RWPE2 (cell line): Measurements from ENCODE around the gene MRFAP1.
"Not testable (repeated sequence)": the region's sequence is repeated elsewhere in the genome, so short reads cannot be mapped to it uniquely, and the experiment has no call there.

ENCODE experiments used
- ATAC-seq: fragments of 200-7000 bp; cut with Tn5 transposase; 3 replicates; pipeline ENCODE4 v1.9.1; 2021; ENCODE audit warnings: low read depth
- DNase-seq: peaks from one replicate; pipeline ENCODE4 v3.0.0-alpha.2; 2020; ENCODE audit warnings: low spot score
- H3K27ac ChIP-seq: fragments of 450-650 bp; 2 replicates; pipeline ENCODE4 v1.5.1; 2017; ENCODE audit warnings: mild to moderate bottlenecking; ENCODE audit not compliant: poor library complexity, severe bottlenecking
- H3K27me3 ChIP-seq: fragments of 250-450 bp; sonication (Bioruptor Pico); 2 replicates; pipeline ENCODE4 v1.5.1; 2021; ENCODE audit warnings: mild to moderate bottlenecking, moderate library complexity; ENCODE audit not compliant: insufficient read depth, poor library complexity, severe bottlenecking
- H3K36me3 ChIP-seq: fragments of 250-450 bp; sonication (Bioruptor Pico); 2 replicates; pipeline ENCODE4 v1.5.1; 2020; ENCODE audit warnings: low read depth, mild to moderate bottlenecking, moderate library complexity
- H3K4me1 ChIP-seq: fragments of 250-450 bp; sonication (Bioruptor Pico); 2 replicates; pipeline ENCODE4 v1.5.1; 2021; ENCODE audit warnings: mild to moderate bottlenecking, moderate library complexity; ENCODE audit not compliant: insufficient read depth, poor library complexity, severe bottlenecking
- H3K4me3 ChIP-seq: fragments of 250-450 bp; sonication (Bioruptor Pico); 2 replicates; pipeline ENCODE4 v1.5.1; 2021; ENCODE audit warnings: mild to moderate bottlenecking, moderate library complexity; ENCODE audit not compliant: severe bottlenecking
- H3K9me3 ChIP-seq: fragments of 250-450 bp; sonication (Bioruptor Pico); 2 replicates; pipeline ENCODE4 v1.5.1; 2021; ENCODE audit warnings: mild to moderate bottlenecking, moderate library complexity; ENCODE audit not compliant: severe bottlenecking
- CTCF ChIP-seq: fragments of 450-650 bp; IDR thresholded peaks from one replicate; pipeline ENCODE4 v1.5.1; 2017; ENCODE audit warnings: mild to moderate bottlenecking, moderate library complexity; ENCODE audit not compliant: poor library complexity, severe bottlenecking

MRFAP1 gene

DNA sequence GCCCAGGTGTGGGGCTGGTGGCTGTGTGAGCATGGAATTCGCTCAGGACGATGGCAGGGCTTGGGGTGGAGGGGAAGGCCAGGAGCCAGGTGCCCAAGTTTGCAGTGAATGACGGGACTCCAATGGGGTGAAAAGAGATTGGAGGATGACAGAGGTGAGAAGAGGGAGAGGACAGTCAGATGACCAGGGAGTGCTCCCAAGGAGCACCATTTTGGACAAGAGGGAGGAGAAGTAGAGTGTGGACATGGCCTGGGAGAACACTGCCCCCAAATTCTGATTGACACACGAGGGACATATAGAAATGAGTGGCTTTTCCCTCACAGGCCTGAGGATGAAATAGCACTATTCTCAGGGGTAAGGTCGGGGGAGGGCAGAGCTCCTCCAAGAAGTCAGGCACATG is 6.7 kb downstream of the MRFAP1 start:
- Histone ChIP-seq H3K4me1 (peaks cover 3% of the 10 kb centered on the region), H3K27ac (no peak overlapping the region), H3K4me3 (no peak overlapping the region), H3K27me3 (no peaks in the 10 kb centered on the region), H3K36me3 (peaks cover 13% of the 10 kb centered on the region), H3K9me3 (no peaks in the 10 kb centered on the region)
- no peak for TF ChIP-seq CTCF
- no peak for DNase-seq
- ATAC-seq = no peak

DNA sequence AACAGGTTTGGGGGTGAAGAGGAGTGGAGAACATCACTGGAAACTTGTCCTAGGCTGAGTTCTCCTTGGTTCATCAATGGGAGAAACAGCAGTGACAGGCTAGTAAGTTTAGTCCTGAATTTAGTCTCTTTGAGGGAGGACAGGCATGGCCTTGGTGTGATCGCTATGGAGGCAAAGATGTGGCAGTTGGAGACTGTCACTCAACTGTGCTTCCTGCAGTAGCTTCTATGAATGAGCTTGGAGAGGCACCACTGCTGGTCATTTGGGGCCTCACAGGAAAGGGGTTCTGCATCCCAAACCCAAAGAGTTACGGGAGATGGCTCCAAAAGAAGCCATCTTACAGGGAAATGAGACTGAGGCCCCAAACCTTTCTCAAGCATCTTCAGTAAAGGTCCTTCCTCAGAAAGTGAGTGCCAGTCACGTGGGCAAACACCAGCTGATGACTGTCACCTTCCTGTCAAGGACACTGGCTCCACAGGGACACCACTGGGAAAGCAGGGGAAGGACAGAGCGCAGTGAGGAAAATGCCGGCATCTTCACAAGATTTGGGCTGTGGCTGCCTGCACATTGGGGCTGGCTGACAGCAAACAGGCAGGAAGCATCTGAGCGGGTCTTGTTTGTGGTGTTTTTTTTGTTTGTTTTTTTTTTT is 7.2 kb downstream of the MRFAP1 start:
- no peak overlapping the region for H3K4me3 ChIP-seq
- DNase-seq = no peak
- TF ChIP-seq CTCF = no peak

GRCh38 chr4:6649216-6649615 is 8.7 kb downstream of the MRFAP1 start:
- H3K9me3 ChIP-seq = no peaks in the 10 kb centered on the region
- H3K4me3 ChIP-seq = no peak overlapping the region
- no peak for ATAC-seq
- no peaks in the 10 kb centered on the region for H3K4me1 ChIP-seq
- no peak for DNase-seq
- no peaks in the 10 kb centered on the region for H3K27me3 ChIP-seq
- no peak for TF ChIP-seq CTCF
- H3K27ac ChIP-seq = no peak overlapping the region
- H3K36me3 ChIP-seq = no peaks in the 10 kb centered on the region

More for the DNA sequence above, 7.2 kb downstream of the MRFAP1 start:
- Histone ChIP-seq H3K27ac (no peak overlapping the region), H3K4me1 (no peaks in the 10 kb centered on the region), H3K27me3 (no peaks in the 10 kb centered on the region), H3K36me3 (peaks cover 8% of the 10 kb centered on the region), H3K9me3 (no peaks in the 10 kb centered on the region)
- ATAC-seq = no peak

- H3K27ac ChIP-seq, H3K36me3 ChIP-seq, DNase-seq, H3K4me3 ChIP-seq, H3K9me3 ChIP-seq, H3K27me3 ChIP-seq, ATAC-seq, H3K4me1 ChIP-seq: not testable (repeated sequence)
Measured at GRCh38 chr4:6654211-6654610, 13.7 kb downstream of the MRFAP1 start.

DNA sequence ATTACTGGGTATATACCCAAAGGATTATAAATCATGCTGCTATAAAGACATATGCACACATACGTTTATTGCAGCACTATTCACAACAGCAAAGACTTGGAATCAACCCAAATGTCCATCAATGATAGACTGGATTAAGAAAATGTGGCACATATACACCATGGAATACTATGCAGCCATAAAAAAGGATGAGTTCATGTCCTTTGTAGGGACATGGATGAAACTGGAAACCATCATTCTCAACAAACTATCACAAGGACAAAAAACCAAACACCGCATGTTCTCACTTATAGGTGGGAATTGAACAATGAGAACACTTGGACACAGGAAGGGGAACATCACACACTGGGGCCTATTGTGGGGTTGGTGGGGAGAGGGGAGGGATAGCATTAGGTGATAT is 14.8 kb downstream of the MRFAP1 start:
- not testable (repeated sequence) for ATAC-seq, H3K27me3 ChIP-seq, H3K4me3 ChIP-seq, H3K9me3 ChIP-seq, H3K36me3 ChIP-seq, H3K4me1 ChIP-seq, DNase-seq, H3K27ac ChIP-seq

GRCh38 chr4:6655924-6656323 is 15.4 kb downstream of the MRFAP1 start:
- TF ChIP-seq CTCF = no peak
- ATAC-seq (no peak), DNase-seq (no peak)
- Histone ChIP-seq H3K27me3 (no peaks in the 10 kb centered on the region), H3K36me3 (no peaks in the 10 kb centered on the region), H3K27ac (no peak overlapping the region), H3K4me1 (no peaks in the 10 kb centered on the region), H3K9me3 (no peaks in the 10 kb centered on the region), H3K4me3 (no peak overlapping the region)
